ENCODE measurements around the gene AGTRAP. TPM values are rescaled to one million over a fixed set of nuclear protein-coding genes. Genes with fewer than 3 reads are reported as not detected.

AGTRAP gene
- total and polyA plus RNA-seq, 2 of the 8 experiments (the other 6 are each of a cell fraction or from before 2014, with no cell fraction given) = 69.7 to 192 TPM

GRCh38 chr1:11752359-11753088 lies 16.6 kb downstream of the AGTRAP start (continued):
- TF ChIP-seq USF2 (IDR thresholded peaks at IDR 0.05; ENCODE audit: low read length) (no peak), KDM1A (IDR thresholded peaks at IDR 0.05; ENCODE audit: borderline replicate concordance, low read length) (no peak), HDAC2 (IDR thresholded peaks at IDR 0.05; ENCODE audit: borderline replicate concordance in 1 of 2, low read depth in 2 of 2, low read length in 2 of 2) (no peak)

All from H1 (cell line).